Measurements from ENCODE around the gene RER1. TPM values are rescaled to one million over a fixed set of nuclear protein-coding genes. Genes with fewer than 3 reads are reported as not detected.

The RER1 gene
- total RNA-seq, 2 donors from 2014 or later, result 191 to 221 TPM

DNA sequence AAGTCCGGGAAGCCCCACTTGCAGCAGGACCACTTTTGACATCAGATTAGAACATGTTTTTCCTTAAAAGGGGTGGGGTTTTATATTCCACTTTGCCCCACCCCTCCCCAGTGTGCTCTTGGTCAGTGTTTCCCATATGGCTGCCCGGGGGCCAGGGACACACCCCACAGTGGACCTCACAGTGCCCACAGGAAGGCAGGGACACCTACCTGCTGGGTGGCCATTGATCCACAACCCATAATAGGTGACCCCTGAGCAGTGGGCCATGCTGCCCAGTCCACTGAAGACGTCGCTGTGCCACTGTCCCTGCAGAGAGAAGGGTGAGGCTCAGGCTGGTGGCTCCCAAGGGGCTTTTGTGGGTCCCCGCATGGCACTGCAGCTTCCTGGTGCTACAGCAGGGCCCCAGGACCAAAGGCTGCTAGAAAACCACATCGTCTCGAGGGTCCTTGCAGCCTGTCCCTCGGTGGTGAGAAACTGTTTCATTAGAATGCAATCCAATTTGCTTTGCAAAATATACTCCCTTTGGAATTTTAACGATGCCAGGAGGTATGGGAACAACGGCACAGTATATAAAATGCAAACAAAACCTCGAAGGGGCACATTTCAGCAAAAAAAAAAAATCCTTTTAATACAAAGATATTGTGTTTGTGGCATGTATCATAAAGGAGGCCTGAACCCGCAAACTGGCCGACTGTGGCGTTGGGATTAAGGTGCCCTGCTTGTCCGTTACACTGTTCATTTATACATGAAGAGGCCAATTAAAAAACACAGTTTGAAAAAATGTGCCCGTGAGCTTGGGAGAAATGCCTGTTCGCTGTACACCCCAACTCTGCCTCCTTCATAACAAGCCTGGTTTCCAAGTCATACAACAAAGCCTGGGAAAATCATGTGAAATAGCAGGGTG, 17.1 kb upstream of the RER1 start:
- DNase-seq (peak; percentile 2 to 18), ATAC-seq (no peak)
- intact Hi-C loops (cut with DNase I, micrococcal nuclease), result no loop called here

DNA sequence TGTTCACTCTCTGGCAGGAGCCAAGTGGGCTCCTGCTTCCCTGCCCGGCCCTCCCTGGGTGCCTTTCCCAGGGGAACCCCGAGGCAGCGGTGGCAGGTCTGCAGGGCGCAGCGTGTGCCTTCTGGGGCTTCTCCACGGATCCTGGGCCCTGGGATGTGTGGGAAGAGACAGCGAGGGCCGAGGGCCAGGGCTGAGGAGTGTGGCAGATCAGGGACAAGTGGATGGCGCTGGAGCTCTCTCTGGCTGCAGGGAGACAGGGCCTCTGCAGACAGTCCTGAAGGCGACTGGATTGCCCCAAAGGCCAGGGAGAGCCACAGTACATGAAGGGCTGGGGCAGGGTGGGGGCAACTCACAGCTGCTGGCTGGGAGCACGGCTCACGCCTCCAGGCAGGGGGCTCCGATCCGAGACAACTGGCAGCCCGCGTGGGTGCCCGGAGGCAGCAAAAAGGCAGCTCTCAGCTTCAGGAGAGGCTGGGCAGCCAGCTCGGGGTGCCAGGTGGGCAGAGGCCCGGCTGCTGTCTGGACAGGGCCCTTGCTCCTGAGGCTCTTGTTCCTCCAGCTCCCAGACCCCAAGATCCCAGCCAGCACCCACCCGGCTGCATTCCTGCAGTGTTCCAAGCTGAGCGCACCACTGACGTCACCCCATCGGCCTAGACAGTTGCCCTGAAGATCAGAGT, 16.3 kb upstream of the RER1 start:
- ATAC-seq (no peak), DNase-seq (peak in 1 of 2 donors; percentile 21)
- intact Hi-C loops (cut with DNase I, micrococcal nuclease), result no loop called here

DNA sequence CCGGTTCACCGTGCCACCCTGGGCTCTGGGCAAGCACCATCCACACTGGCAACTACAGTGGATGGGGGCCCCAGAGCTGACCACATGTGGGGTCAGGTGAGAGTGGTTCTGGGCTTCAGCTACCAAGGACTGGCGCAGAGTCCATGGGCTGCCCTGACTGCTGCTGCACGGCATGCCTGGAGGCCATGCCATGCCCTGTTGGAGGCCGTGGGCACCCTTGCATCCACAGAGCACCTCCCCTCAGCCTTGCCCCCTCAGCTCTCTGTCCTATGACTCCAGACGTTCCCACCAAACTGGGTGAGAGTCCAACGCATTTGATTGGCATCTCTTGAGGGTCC, 15.7 kb upstream of the RER1 start:
- ATAC-seq (peak; percentile 11), DNase-seq (no peak)
- intact Hi-C loops (cut with DNase I, micrococcal nuclease), result no loop called here

- peak in 1 of 2 donors; percentile 20 for DNase-seq
- intact Hi-C loops (cut with DNase I, micrococcal nuclease), result no loop called here
- ATAC-seq, result peak; percentile 8
Measured at GRCh38 chr1:2376261-2376741, 15.3 kb upstream of the RER1 start.

DNA sequence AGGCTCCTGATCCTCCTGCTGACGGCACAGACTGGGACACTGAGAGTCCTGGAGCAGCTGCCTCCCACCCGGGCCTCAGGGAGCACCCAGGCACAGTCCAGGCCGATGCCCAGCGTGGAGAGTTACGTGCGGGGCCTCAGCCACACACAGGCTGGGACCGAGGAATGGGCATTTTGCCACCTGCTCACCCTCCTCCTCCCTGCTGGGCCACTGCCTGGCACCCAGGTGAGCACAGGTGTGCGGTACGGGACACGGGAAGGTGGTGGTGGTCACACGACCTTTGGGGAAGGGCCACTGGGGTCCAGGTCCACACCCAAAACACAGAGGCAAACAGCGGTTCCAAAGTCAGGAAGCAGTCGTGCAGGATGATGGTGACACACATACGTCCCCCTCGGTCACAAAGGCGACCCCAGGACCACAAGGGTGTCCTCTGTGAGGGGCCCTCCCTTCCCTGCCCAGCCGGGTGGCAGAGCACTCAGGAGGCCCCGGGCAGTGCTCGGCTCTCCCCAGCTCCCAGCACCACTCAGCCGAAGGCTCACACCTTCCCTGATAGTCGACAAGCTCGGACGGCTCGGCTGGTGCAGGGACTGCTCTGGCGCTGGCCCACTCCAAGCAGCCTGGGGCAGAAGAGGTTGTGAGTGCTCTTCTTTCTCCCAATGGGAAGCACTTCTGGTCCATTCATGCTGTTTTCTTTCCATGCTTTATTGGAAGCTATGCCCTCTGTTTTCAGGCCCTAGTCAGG, 14.5 kb upstream of the RER1 start:
- intact Hi-C loops (cut with DNase I, micrococcal nuclease), result no loop called here
- DNase-seq, result peak; percentile 4 to 20
- no peak for ATAC-seq

DNA sequence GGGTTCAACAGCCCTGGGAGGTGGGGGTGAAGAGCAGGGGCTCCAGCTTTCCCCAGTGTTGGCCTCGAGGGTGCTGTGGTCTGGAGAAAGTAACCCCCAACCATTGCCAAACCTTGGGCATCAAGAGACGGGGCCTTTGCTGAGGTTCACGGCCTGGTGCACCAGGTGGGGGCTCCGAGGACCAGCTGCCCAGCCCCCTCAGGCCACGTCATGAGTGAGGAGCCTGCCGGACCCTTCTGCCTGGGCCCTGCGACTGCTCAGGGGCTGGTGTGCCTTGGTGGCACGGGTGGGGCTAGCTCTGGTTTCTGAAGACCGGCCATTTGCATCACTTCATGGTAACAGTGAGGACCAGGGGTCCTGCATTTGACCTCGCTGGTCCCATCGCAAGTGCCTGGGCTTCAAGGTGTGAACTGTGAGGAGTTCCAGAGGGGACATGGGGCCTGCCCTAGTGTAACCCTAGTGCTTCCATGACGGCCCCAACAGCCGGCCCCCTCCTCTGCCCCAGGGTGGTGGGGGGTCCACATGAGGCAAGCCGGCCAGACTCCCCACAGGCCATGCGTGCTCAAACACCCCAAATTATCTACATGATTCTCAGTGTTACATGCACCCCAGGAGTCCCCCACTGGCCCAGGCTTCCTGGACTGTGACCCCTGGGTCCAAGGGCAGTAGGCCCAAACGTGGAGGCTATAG, 13.7 kb upstream of the RER1 start:
- ATAC-seq (no peak), DNase-seq (peak; percentile 1 to 16)
- intact Hi-C loops (cut with DNase I, micrococcal nuclease), result no loop called here

GRCh38 chr1:2378441-2378851, 13.2 kb upstream of the RER1 start:
- intact Hi-C loops (cut with DNase I, micrococcal nuclease), result no loop called here
- ATAC-seq (no peak), DNase-seq (peak; percentile 1 to 11)

GRCh38 chr1:2378956-2379732, 12.5 kb upstream of the RER1 start:
- DNase-seq, result peak; percentile 2 to 12
- intact Hi-C loops (cut with DNase I, micrococcal nuclease), result no loop called here
- ATAC-seq, result no peak

GRCh38 chr1:2379733-2380404, 11.8 kb upstream of the RER1 start:
- intact Hi-C loops (cut with DNase I, micrococcal nuclease), result loop anchor here (5.0 kb wide), 1 partner anchor 183 kb away; no protein-coding TSS in a partner anchor
- ATAC-seq (no peak), DNase-seq (peak; percentile 1 to 17)

DNA sequence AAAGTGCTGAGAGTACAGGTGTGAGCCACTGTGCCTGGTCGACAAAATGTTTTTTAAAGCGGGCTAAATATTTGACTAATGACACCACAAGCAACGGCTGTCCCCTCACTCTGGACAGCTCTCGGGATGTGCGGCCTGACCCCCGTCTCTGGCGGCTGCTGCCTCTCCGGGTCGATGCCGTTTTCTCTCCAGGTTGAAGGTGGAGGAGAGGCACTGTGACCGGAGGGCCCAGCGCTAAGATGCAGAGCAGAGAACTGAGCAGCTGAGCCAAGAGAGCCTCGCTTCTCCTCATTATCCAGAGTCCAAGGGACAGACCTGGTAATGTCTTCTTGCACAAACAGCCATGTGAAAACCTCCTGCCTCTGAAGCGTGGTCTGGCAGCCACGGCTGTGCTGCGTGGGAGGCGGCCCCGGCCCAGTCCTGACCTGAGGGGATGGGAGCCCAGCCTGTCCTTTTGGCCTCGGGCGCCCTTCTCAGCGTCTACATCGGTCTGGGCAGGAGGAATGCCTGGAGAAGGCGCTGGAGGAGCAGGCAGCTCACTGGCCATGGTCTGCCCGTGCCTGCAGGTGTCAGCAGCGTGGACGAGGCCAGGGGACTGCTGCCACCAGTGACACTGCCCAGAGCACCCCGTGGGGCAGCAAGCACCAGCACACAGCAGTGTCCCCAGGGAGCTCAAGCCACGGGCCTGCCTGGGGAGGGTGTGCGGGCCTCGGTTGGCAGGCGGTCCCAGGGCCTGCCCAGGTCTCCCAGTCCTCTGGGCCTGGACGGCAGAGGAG, 10.6 kb upstream of the RER1 start:
- ATAC-seq (no peak), DNase-seq (peak; percentile 6 to 25)
- intact Hi-C loops (cut with DNase I, micrococcal nuclease), result loop anchor here (5.0 kb wide), 1 partner anchor 184 kb away; no protein-coding TSS in a partner anchor

GRCh38 chr1:2381741-2382620, 9.7 kb upstream of the RER1 start:
- intact Hi-C loops (cut with DNase I, micrococcal nuclease), result loop anchor here (5.0 kb wide), 1 partner anchor 185 kb away; no protein-coding TSS in a partner anchor
- DNase-seq, result peak; percentile 74 to 83
- ATAC-seq, result peak; percentile 92

DNA sequence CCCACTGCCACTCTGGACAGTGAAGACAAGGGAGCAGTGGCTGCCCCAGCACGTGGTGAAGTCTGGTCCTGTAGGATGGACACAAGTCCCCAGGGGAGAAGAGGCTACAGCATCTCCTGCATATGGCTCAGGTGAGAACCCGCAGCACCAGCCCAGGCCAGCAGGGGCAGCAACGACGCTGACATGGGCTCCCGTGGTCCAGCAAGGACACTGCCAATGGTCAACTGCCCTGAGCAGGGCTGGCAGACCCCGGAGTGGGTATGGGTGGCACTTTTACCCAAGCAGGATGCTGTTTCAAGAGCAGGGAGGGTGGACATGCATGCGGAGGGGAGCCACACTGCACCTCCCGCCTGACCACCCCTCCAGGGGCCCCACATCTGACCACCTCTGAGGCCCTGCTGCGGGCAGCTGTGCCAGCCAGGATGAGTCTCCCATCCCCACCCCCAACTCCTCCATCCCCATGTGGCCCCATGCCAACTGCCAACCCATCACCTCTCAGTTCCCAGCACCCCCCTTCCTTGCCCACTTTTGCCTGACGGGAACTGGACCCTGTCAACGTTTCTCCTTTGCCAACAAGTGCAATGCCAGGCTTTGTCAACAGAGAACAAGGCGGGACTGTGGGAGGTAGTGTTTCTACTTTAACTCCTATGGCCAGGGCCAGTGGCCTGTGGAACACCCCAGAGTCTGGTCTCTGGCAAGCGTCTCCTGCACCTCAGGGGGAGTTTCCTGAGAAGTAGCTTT, 8.8 kb upstream of the RER1 start:
- ATAC-seq (peak; percentile 63), DNase-seq (peak; percentile 29 to 48)
- intact Hi-C loops (cut with DNase I, micrococcal nuclease), result loop anchor here (5.0 kb wide), 1 partner anchor 185 kb away; no protein-coding TSS in a partner anchor

- no peak for ATAC-seq
- intact Hi-C loops (cut with DNase I, micrococcal nuclease), result loop anchor here (5.0 kb wide), 1 partner anchor 186 kb away; no protein-coding TSS in a partner anchor
Measured at GRCh38 chr1:2383576-2383975, 8.1 kb upstream of the RER1 start.

GRCh38 chr1:2384130-2384860, 7.3 kb upstream of the RER1 start:
- no peak for ATAC-seq
- intact Hi-C loops (cut with DNase I, micrococcal nuclease), result loop anchor here (5.0 kb wide), 1 partner anchor 187 kb away; no protein-coding TSS in a partner anchor
- DNase-seq, result peak in 1 of 2 donors; percentile 15

More at GRCh38 chr1:2383576-2383975, 8.1 kb upstream of the RER1 start:
- peak; percentile 3 to 19 for DNase-seq

Data from left colon (tissue), 2 donors.